ENCODE measurements around the gene POP4.

- TF ChIP-seq CTCF (IDR thresholded peaks at IDR 0.05) (peak; percentile 79 to 91 (median 83)), POLR2A (IDR thresholded peaks at IDR 0.05) (no peak)
Measured at GRCh38 chr19:29610574-29611271, 4.6 kb downstream of the POP4 start.
